Tibial nerve (tissue), 4 donors: ENCODE data around the gene RHEB.

Source experiments
- CTCF ChIP-seq, 5 experiments: fragments of 200-600 bp in 3 of 5; fragments of 450-650 bp in 2 of 5; sonication (generic) in 3 of 5; IDR thresholded peaks; one replicate each; pipeline ENCODE4 v1.5.1; 2016 to 2019; ENCODE audit warnings: antibody characterized with exemption in 5 of 5, mild to moderate bottlenecking in 3 of 5, moderate library complexity in 2 of 5
- EP300 ChIP-seq, 2 donors: sonication (generic); formaldehyde crosslinking; IDR thresholded peaks; one replicate each; pipeline ENCODE4 v1.6.1; 2017; ENCODE audit warnings: antibody characterized with exemption in 2 of 2, mild to moderate bottlenecking in 1 of 2
- POLR2A ChIP-seq, 2 donors: fragments of 450-650 bp; IDR thresholded peaks; one replicate each; pipeline ENCODE4 v1.6.1; 2017; ENCODE audit warnings: antibody characterized with exemption in 2 of 2, mild to moderate bottlenecking in 2 of 2, moderate library complexity in 2 of 2

GRCh38 chr7:151550656-151551286 is 31.1 kb upstream of the RHEB start:
- TF ChIP-seq CTCF (IDR thresholded peaks at IDR 0.05): no peak
- no peak for TF ChIP-seq POLR2A (IDR thresholded peaks at IDR 0.05)
- no peak for TF ChIP-seq EP300 (IDR thresholded peaks at IDR 0.05)
